EL (cell line): Measurements from ENCODE around the gene ATAD3C.
"Not testable (repeated sequence)": the region's sequence is repeated elsewhere in the genome, so short reads cannot be mapped to it uniquely, and the experiment has no call there.

Experiments used
- DNase-seq: peaks from one replicate; pipeline ENCODE4 v3.0.0-alpha.2; 2016

Gene ATAD3C

GRCh38 chr1:1479547-1480487 is 30.3 kb downstream of the ATAD3C start:
- no peak for DNase-seq

GRCh38 chr1:1480488-1480867 is 31.0 kb downstream of the ATAD3C start:
- not testable (repeated sequence) for DNase-seq

- DNase-seq, result not testable (repeated sequence)
Observed at GRCh38 chr1:1481811-1482210, 32.3 kb downstream of the ATAD3C start.

GRCh38 chr1:1482856-1483255 is 33.4 kb downstream of the ATAD3C start:
- no peak for DNase-seq

GRCh38 chr1:1483714-1484113 is 34.2 kb downstream of the ATAD3C start:
- no peak for DNase-seq

- not testable (repeated sequence) for DNase-seq
Observed at GRCh38 chr1:1484976-1485750, 35.7 kb downstream of the ATAD3C start.

- DNase-seq, result not testable (repeated sequence)
Observed at GRCh38 chr1:1485755-1486317, 36.3 kb downstream of the ATAD3C start.

- DNase-seq, result no peak
Observed at GRCh38 chr1:1487701-1488100, 38.2 kb downstream of the ATAD3C start.

- DNase-seq, result no peak
Observed at GRCh38 chr1:1489231-1489630, 39.7 kb downstream of the ATAD3C start.

- DNase-seq, result no peak
Observed at GRCh38 chr1:1489861-1490260, 40.4 kb downstream of the ATAD3C start.

GRCh38 chr1:1490633-1491230 is 41.2 kb downstream of the ATAD3C start:
- no peak for DNase-seq

- DNase-seq, result no peak
Observed at GRCh38 chr1:1491601-1492000, 42.1 kb downstream of the ATAD3C start.

GRCh38 chr1:1494311-1494710 is 44.8 kb downstream of the ATAD3C start:
- DNase-seq, result not testable (repeated sequence)

- DNase-seq, result not testable (repeated sequence)
Observed at GRCh38 chr1:1495461-1495975, 46.0 kb downstream of the ATAD3C start.

GRCh38 chr1:1504777-1505365 is 55.4 kb downstream of the ATAD3C start:
- peak; percentile 61 for DNase-seq

- peak; percentile 25 for DNase-seq
Observed at GRCh38 chr1:1505366-1505798, 55.9 kb downstream of the ATAD3C start.

GRCh38 chr1:1505801-1506200 is 56.3 kb downstream of the ATAD3C start:
- not testable (repeated sequence) for DNase-seq

GRCh38 chr1:1507305-1507704 is 57.8 kb downstream of the ATAD3C start:
- DNase-seq, result no peak

GRCh38 chr1:1508775-1509464 is 59.4 kb downstream of the ATAD3C start:
- DNase-seq, result not testable (repeated sequence)

GRCh38 chr1:1509465-1509850 is 60.0 kb downstream of the ATAD3C start:
- DNase-seq, result not testable (repeated sequence)

GRCh38 chr1:1510912-1511532 is 61.5 kb downstream of the ATAD3C start:
- DNase-seq, result peak; percentile 15
